SK-N-DZ (cell line): ENCODE results near the gene DNER.
"Not testable (repeated sequence)": the region's sequence is repeated elsewhere in the genome, so short reads cannot be mapped to it uniquely, and the experiment has no call there.

Experiments
- DNase-seq: peaks from one replicate; pipeline ENCODE4 v3.0.0-alpha.2; 2015; ENCODE audit warnings: low spot score

Gene DNER

GRCh38 chr2:229571243-229571642 lies 143.1 kb downstream of the DNER start:
- no peak for DNase-seq

- no peak for DNase-seq
Measured at GRCh38 chr2:229566370-229566769, 148.0 kb downstream of the DNER start.

GRCh38 chr2:229564300-229564907 lies 150.0 kb downstream of the DNER start:
- no peak for DNase-seq

GRCh38 chr2:229563388-229563787 lies 151.0 kb downstream of the DNER start:
- DNase-seq, result no peak

GRCh38 chr2:229562472-229563127 lies 151.8 kb downstream of the DNER start:
- DNase-seq, result no peak

- DNase-seq, result no peak
Measured at GRCh38 chr2:229559986-229560385, 154.4 kb downstream of the DNER start.

- DNase-seq, result no peak
Measured at GRCh38 chr2:229553091-229553490, 161.3 kb downstream of the DNER start.

GRCh38 chr2:229543176-229543873 lies 171.0 kb downstream of the DNER start:
- DNase-seq, result no peak

GRCh38 chr2:229539628-229540027 lies 174.7 kb downstream of the DNER start:
- no peak for DNase-seq

- no peak for DNase-seq
Measured at GRCh38 chr2:229531594-229531993, 182.8 kb downstream of the DNER start.

GRCh38 chr2:229530434-229530833 lies 183.9 kb downstream of the DNER start:
- DNase-seq, result no peak

GRCh38 chr2:229528846-229529245 lies 185.5 kb downstream of the DNER start:
- DNase-seq, result no peak

- DNase-seq, result no peak
Measured at GRCh38 chr2:229526951-229527350, 187.4 kb downstream of the DNER start.

- DNase-seq, result no peak
Measured at GRCh38 chr2:229524799-229525198, 189.6 kb downstream of the DNER start.

- DNase-seq, result no peak
Measured at GRCh38 chr2:229523663-229524062, 190.7 kb downstream of the DNER start.

- no peak for DNase-seq
Measured at GRCh38 chr2:229521576-229521975, 192.8 kb downstream of the DNER start.

GRCh38 chr2:229520691-229521096 lies 193.7 kb downstream of the DNER start:
- no peak for DNase-seq

- no peak for DNase-seq
Measured at GRCh38 chr2:229519655-229520430, 194.5 kb downstream of the DNER start.

GRCh38 chr2:229514273-229514895 lies 200.0 kb downstream of the DNER start:
- DNase-seq, result no peak

- no peak for DNase-seq
Measured at GRCh38 chr2:229511524-229511923, 202.8 kb downstream of the DNER start.

GRCh38 chr2:229506699-229507098 lies 207.7 kb downstream of the DNER start:
- DNase-seq, result not testable (repeated sequence)
